SK-N-MC (cell line): Measurements from ENCODE around the gene RSPRY1.

Experiments used
- DNase-seq: peaks from one replicate; pipeline ENCODE4 v3.0.0-alpha.2; 2011; ENCODE audit warnings: low read depth, low spot score
- H3K27ac ChIP-seq: fragments of 200-600 bp; sonication (generic); 2 replicates; pipeline ENCODE4 v1.5.1; 2016; ENCODE audit warnings: mixed run types
- H3K36me3 ChIP-seq: fragments of 200-600 bp; sonication (generic); 2 replicates; pipeline ENCODE4 v1.6.1; 2017; ENCODE audit warnings: antibody characterized with exemption, low read length, mixed read lengths; ENCODE audit not compliant: insufficient read depth
- H3K4me3 ChIP-seq: fragments of 200-600 bp; sonication (generic); 2 replicates; pipeline ENCODE4 v1.5.1; 2016
- H3K9ac ChIP-seq: fragments of 200-600 bp; sonication (generic); 2 replicates; pipeline ENCODE4 v1.8.0; 2017; ENCODE audit warnings: mixed run types, mixed read lengths; ENCODE audit not compliant: insufficient read length
- H3K9me3 ChIP-seq: fragments of 200-600 bp; sonication (generic); 2 replicates; pipeline ENCODE4 v1.6.1; 2017; ENCODE audit warnings: low read depth, mild to moderate bottlenecking, antibody characterized with exemption, low read length, moderate library complexity, mixed read lengths
- EZH2 ChIP-seq: fragments of 200-600 bp; sonication (generic); IDR thresholded peaks from one replicate; pipeline ENCODE4 v1.6.1; 2017; ENCODE audit warnings: antibody characterized with exemption
- FOXP2 ChIP-seq: optimal IDR thresholded peaks from 2 replicates; pipeline ENCODE3; 2011; ENCODE audit warnings: mild to moderate bottlenecking, moderate library complexity; ENCODE audit not compliant: insufficient read depth; ENCODE audit errors: extremely low read length, control extremely low read depth
- POLR2AphosphoS5 ChIP-seq: IDR thresholded peaks from 2 replicates; pipeline ENCODE4 v1.6.1; 2012; ENCODE audit warnings: mild to moderate bottlenecking, low read depth, low read length, borderline replicate concordance

RSPRY1 gene

DNA sequence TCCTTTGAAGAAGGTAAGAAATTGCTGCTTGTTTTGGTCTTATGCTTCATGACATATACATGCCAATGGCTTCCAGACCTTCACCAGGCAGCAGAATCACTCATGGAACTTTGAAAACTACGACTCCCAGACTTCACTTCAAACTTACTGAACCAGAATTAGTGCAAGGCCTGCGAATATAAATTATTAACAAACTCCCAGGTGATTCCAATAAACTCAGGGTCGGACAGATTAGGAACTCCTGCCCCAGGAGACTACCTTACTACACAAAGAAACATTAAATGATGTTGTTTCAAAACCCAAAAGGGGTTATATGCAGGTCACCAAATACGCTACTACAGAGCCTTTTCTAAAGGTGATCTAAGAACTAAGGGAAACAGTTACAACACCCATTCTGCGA lies 20.6 kb upstream of the RSPRY1 start:
- Histone ChIP-seq H3K9me3 (no peaks in the 10 kb centered on the region), H3K36me3 (peaks cover 33% of the 10 kb centered on the region), H3K27ac (no peak overlapping the region), H3K9ac (no peak overlapping the region), H3K4me3 (no peak overlapping the region)
- DNase-seq: no peak
- TF ChIP-seq EZH2: no peak

- Histone ChIP-seq H3K9ac (no peak overlapping the region), H3K9me3 (no peaks in the 10 kb centered on the region), H3K4me3 (no peak overlapping the region), H3K27ac (no peak overlapping the region), H3K36me3 (peaks cover 31% of the 10 kb centered on the region)
- no peak for DNase-seq
- TF ChIP-seq FOXP2 (no peak), POLR2AphosphoS5 (no peak), EZH2 (no peak)
Observed at GRCh38 chr16:57165938-57166337, 20.2 kb upstream of the RSPRY1 start.

GRCh38 chr16:57166451-57166850 lies 19.7 kb upstream of the RSPRY1 start:
- peaks cover 31% of the 10 kb centered on the region for H3K36me3 ChIP-seq

DNA sequence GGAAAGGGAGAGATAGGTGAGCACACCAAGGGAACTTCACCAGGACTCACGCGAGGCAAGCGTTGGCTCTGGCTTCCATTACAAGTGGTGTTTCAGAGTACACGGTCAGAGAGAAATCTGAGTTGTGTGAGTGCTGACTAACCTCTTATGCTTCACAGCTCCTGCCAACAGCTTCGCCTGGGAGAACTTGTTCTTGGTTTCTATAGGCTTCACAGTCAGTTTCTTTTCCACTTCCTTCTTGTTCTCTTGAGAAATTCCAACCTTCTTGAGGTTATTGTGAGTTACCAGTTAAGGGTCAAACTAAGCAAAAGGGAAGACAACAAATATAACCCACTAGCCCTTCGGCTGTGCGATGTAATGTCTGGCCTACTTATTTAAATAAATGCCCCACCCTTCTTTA lies 19.2 kb upstream of the RSPRY1 start:
- no peak overlapping the region for H3K9ac ChIP-seq
- TF ChIP-seq POLR2AphosphoS5 (no peak), FOXP2 (no peak), EZH2 (no peak)

More at GRCh38 chr16:57166451-57166850, 19.7 kb upstream of the RSPRY1 start:
- H3K4me3 ChIP-seq: no peak overlapping the region
- no peak for DNase-seq
- TF ChIP-seq FOXP2 (no peak), POLR2AphosphoS5 (no peak), EZH2 (no peak)
- H3K27ac ChIP-seq: no peak overlapping the region
- no peaks in the 10 kb centered on the region for H3K9me3 ChIP-seq
- H3K9ac ChIP-seq: no peak overlapping the region

DNA sequence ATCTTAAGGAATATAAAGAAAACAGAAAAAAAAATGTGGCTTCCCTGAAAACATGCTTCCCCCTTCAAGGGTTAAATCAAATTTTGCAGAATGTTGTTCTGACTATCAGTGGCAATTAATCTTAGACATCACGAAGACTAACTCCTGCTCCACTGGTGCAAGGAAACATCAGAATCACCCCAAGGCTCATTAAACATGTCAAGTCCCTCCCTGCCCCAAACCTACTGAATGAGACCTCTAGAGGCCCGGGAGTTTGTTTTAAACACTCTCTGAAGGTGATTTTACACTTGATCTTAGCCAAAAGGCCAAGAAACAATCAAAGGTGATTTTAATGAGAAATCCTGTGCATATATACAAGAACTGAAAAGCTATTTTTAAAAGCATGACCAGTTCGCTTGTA lies 18.6 kb upstream of the RSPRY1 start:
- no peak for TF ChIP-seq EZH2
- TF ChIP-seq FOXP2: no peak
- no peak for TF ChIP-seq POLR2AphosphoS5
- no peak for DNase-seq
- Histone ChIP-seq H3K9me3 (no peaks in the 10 kb centered on the region), H3K4me3 (no peak overlapping the region), H3K9ac (no peak overlapping the region), H3K36me3 (peaks cover 38% of the 10 kb centered on the region), H3K27ac (no peak overlapping the region)

More for the DNA sequence above, 19.2 kb upstream of the RSPRY1 start:
- peaks cover 34% of the 10 kb centered on the region for H3K36me3 ChIP-seq
- no peak for DNase-seq
- no peaks in the 10 kb centered on the region for H3K9me3 ChIP-seq
- H3K27ac ChIP-seq: no peak overlapping the region
- no peak overlapping the region for H3K4me3 ChIP-seq

DNA sequence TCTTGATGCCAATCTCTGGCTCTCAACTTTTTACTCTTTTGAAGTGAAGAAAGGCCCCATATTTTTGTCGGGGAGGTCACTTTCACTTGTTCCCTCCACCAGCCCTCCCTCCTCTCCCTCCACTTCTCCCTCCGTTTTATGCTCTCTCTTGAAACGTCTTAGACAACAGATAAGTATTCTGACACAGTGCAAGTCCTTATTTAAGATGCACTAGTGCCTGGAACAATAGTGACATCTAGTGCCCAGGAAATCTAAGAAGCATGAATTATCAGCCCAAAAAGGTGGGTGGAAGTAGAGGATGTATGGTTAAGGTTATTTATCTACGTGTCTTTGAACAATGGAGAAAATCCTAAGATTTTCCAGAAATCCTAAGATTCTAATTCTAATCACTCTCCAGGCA lies 18.2 kb upstream of the RSPRY1 start:
- Histone ChIP-seq H3K9ac (no peak overlapping the region), H3K4me3 (no peak overlapping the region), H3K36me3 (peaks cover 40% of the 10 kb centered on the region), H3K9me3 (no peaks in the 10 kb centered on the region), H3K27ac (no peak overlapping the region)
- TF ChIP-seq POLR2AphosphoS5 (no peak), EZH2 (no peak), FOXP2 (no peak)
- DNase-seq: no peak

- Histone ChIP-seq H3K9ac (no peak overlapping the region), H3K27ac (no peak overlapping the region), H3K4me3 (no peak overlapping the region), H3K9me3 (no peaks in the 10 kb centered on the region), H3K36me3 (peaks cover 33% of the 10 kb centered on the region; the same call in 1 of the 2 replicates)
- DNase-seq: no peak
- no peak for TF ChIP-seq EZH2
- TF ChIP-seq FOXP2: no peak
- TF ChIP-seq POLR2AphosphoS5: no peak
Observed at GRCh38 chr16:57169327-57169726, 16.8 kb upstream of the RSPRY1 start.

GRCh38 chr16:57172721-57173290 lies 13.3 kb upstream of the RSPRY1 start:
- no peaks in the 10 kb centered on the region for H3K9me3 ChIP-seq
- no peak overlapping the region for H3K9ac ChIP-seq
- no peak overlapping the region for H3K4me3 ChIP-seq
- no peak for DNase-seq
- H3K27ac ChIP-seq: no peak overlapping the region
- peaks cover 13% of the 10 kb centered on the region; the same call in 1 of the 2 replicates for H3K36me3 ChIP-seq
- TF ChIP-seq POLR2AphosphoS5 (no peak), FOXP2 (no peak), EZH2 (no peak)

GRCh38 chr16:57175896-57176295 lies 10.2 kb upstream of the RSPRY1 start:
- H3K36me3 ChIP-seq: peaks cover 11% of the 10 kb centered on the region; the same call in 1 of the 2 replicates
- no peak for DNase-seq
- TF ChIP-seq EZH2 (no peak), FOXP2 (no peak), POLR2AphosphoS5 (no peak)

More at GRCh38 chr16:57175896-57176295, 10.2 kb upstream of the RSPRY1 start:
- Histone ChIP-seq H3K4me3 (no peak overlapping the region), H3K9me3 (no peaks in the 10 kb centered on the region), H3K27ac (no peak overlapping the region), H3K9ac (no peak overlapping the region)
